CD4-positive, alpha-beta memory T cell (primary cell): Measurements from ENCODE around the gene RFC5. TPM values are rescaled to one million over a fixed set of nuclear protein-coding genes. Genes with fewer than 3 reads are reported as not detected.
"Not testable (repeated sequence)": the region's sequence is repeated elsewhere in the genome, so short reads cannot be mapped to it uniquely, and the experiment has no call there.

Experiments
- CTCF ChIA-PET: fragments of 350-600 bp; sonication (Branson Sonifier 250); formaldehyde crosslinking; loops from one replicate; lab custom pipeline; 2021; ENCODE audit warnings: inconsistent platforms; ENCODE audit not compliant: partially characterized antibody; lab: Charles Lee
- POLR2A ChIA-PET: fragments of 350-600 bp; sonication (Branson Sonifier 250); formaldehyde crosslinking; loops from one replicate; lab custom pipeline; 2021; ENCODE audit not compliant: partially characterized antibody; lab: Charles Lee
- DNase-seq, 5 donors: peaks; one replicate each; pipeline versions ENCODE4 v3.0.0 to v3.0.0-alpha.2; 2020 to 2022; ENCODE audit warnings: mixed read lengths in 1 of 5
- H3K27ac ChIP-seq: one replicate; pipeline ENCODE4 v1.7.0; 2013; ENCODE audit warnings: low read depth, low read length
- H3K27me3 ChIP-seq: 2 replicates; pipeline ENCODE4 v1.7.0; 2013; ENCODE audit warnings: mild to moderate bottlenecking, low read length, moderate library complexity; ENCODE audit not compliant: insufficient read depth
- H3K36me3 ChIP-seq: 2 replicates; pipeline ENCODE4 v1.7.0; 2013; ENCODE audit warnings: mild to moderate bottlenecking, low read length, moderate library complexity; ENCODE audit not compliant: insufficient read depth
- H3K4me1 ChIP-seq: 2 replicates; pipeline ENCODE4 v1.7.0; 2013; ENCODE audit warnings: mild to moderate bottlenecking, low read length, moderate library complexity; ENCODE audit not compliant: insufficient read depth
- H3K4me3 ChIP-seq, 2 donors: one replicate each; pipeline ENCODE4 v1.7.0; 2013; ENCODE audit warnings: low read length in 2 of 2, mild to moderate bottlenecking in 1 of 2
- H3K9me3 ChIP-seq, 2 donors: one replicate each; pipeline ENCODE4 v1.7.0; 2013; ENCODE audit warnings: low read length in 2 of 2, control low read depth in 1 of 2; ENCODE audit not compliant: control insufficient read depth in 1 of 2
- H3K27ac Mint-ChIP-seq, 7 donors: one replicate each; pipeline ENCODE4 v1.8.0; 2020 to 2021; ENCODE audit warnings: mixed read lengths in 7 of 7, mild to moderate bottlenecking in 6 of 7, inconsistent platforms in 3 of 7, moderate library complexity in 3 of 7
- H3K27me3 Mint-ChIP-seq, 2 donors: one replicate each; pipeline ENCODE4 v1.8.0; 2020 to 2021; ENCODE audit warnings: mixed read lengths in 2 of 2
- H3K36me3 Mint-ChIP-seq, 2 donors: one replicate each; pipeline ENCODE4 v1.8.0; 2020 to 2021; ENCODE audit warnings: mixed read lengths in 2 of 2, inconsistent platforms in 1 of 2, mild to moderate bottlenecking in 1 of 2
- H3K4me1 Mint-ChIP-seq, 4 donors: one replicate each; pipeline ENCODE4 v1.8.0; 2020 to 2021; ENCODE audit warnings: mixed read lengths in 4 of 4, mild to moderate bottlenecking in 1 of 4
- H3K4me3 Mint-ChIP-seq, 8 donors: one replicate each; pipeline ENCODE4 v1.8.0; 2020 to 2021; ENCODE audit warnings: mixed read lengths in 8 of 8, mild to moderate bottlenecking in 7 of 8, moderate library complexity in 6 of 8, inconsistent platforms in 3 of 8
- H3K9me3 Mint-ChIP-seq, 8 donors: one replicate each; pipeline ENCODE4 v1.8.0; 2020 to 2021; ENCODE audit warnings: mixed read lengths in 8 of 8, mild to moderate bottlenecking in 5 of 8, inconsistent platforms in 3 of 8, moderate library complexity in 1 of 8
- intact Hi-C: fragments of 100-400 bp; cut with micrococcal nuclease; formaldehyde crosslinking; loops from one replicate; pipeline ENCODE4 v1.15.1; 2023
- polyA plus RNA-seq, 2 donors: library from polyadenylated mRNA; unstranded; fragments of 300-500 nt; fragmentation: Illumina TruSeq; gene quantifications; one replicate each; pipeline ENCODE4 v1.2.3, GENCODE V29; 2021
- total RNA-seq, 2 experiments: library from RNA; stranded (reverse); gene quantifications; one replicate each; pipeline ENCODE4 v1.2.3, GENCODE V29; 2021

RFC5 gene
- total and polyA plus RNA-seq, 4 experiments from 2014 or later, result 13.5 to 17.5 (median 17.2) TPM

- Mint-ChIP-seq H3K4me3 (peak overlapping the region in 5 of 8 donors; percentile 4 to 90 (median 47)), H3K4me1 (peaks cover 12 to 23% (median 17%) of the 10 kb centered on the region in 4 donors), H3K9me3 (peaks cover 0 to 2% (median 0%) of the 10 kb centered on the region in 8 donors), H3K27ac (peak overlapping the region in 4 of 7 donors; percentile 4 to 98 (median 38)), H3K36me3 (peaks cover 11 to 27% of the 10 kb centered on the region in 2 donors), H3K27me3 (peaks cover 0 to 1% of the 10 kb centered on the region in 2 donors)
- H3K27ac ChIP-seq, result no peak overlapping the region
- CTCF ChIA-PET, result no interaction called here
- DNase-seq, result no peak
- peaks cover 15% of the 10 kb centered on the region for H3K4me1 ChIP-seq
- POLR2A ChIA-PET, result no interaction called here
- intact Hi-C loops, result no loop called here
- H3K36me3 ChIP-seq, result peaks cover 12% of the 10 kb centered on the region
- no peaks in the 10 kb centered on the region for H3K9me3 ChIP-seq
- H3K27me3 ChIP-seq, result no peaks in the 10 kb centered on the region
- H3K4me3 ChIP-seq, result no peak overlapping the region
Measured at GRCh38 chr12:118015306-118015705, 1.2 kb upstream of the RFC5 start.

DNA sequence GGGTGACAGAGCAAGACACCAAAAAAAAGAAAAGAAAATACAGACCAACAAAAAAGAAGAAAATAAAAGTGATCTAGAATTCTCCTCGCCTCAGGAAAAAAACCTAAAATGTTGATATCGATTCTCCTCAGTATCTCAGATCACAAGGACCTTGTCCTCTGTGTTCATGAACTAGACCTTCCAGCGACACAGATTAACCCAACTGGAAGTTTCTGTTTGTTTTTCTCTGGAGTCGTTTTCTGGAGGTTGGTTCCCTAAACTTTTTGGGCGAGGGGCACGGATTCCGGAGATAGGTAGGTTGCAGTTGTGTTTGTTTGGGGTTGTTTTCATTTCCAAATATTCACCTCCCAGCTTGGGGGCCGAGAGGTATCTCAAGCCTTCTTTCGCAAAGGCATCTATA lies 559 bp upstream of the RFC5 start:
- H3K9me3 Mint-ChIP-seq, result peaks cover 0 to 2% (median 0%) of the 10 kb centered on the region in 8 donors
- peak overlapping the region in 5 of 7 donors; percentile 27 to 98 (median 89) for H3K27ac Mint-ChIP-seq
- Histone ChIP-seq H3K27me3 (no peaks in the 10 kb centered on the region), H3K4me1 (peaks cover 15% of the 10 kb centered on the region), H3K27ac (no peak overlapping the region), H3K4me3 (peak overlapping the region in 1 of 2 donors; percentile 92), H3K36me3 (peaks cover 17% of the 10 kb centered on the region), H3K9me3 (no peaks in the 10 kb centered on the region)
- no peak for DNase-seq
- H3K4me3 Mint-ChIP-seq, result peak overlapping the region in 7 of 8 donors; percentile 90 to 97 (median 91)
- ChIA-PET POLR2A (interaction anchor here (0.7 to 2.1 kb wide), 4 partner anchors 19 to 361 kb away, joined by 3 to 12 read pairs (median 4); partner anchors contain the start of genes PEBP1, SUDS3 and WSB2), CTCF (interaction anchor here (1.0 to 1.9 kb wide), 6 partner anchors 19 to 360 kb away, joined by 3 to 6 read pairs (median 4); partner anchors contain the start of gene SUDS3)
- H3K4me1 Mint-ChIP-seq, result peaks cover 12 to 23% (median 17%) of the 10 kb centered on the region in 4 donors
- peaks cover 0 to 1% of the 10 kb centered on the region in 2 donors for H3K27me3 Mint-ChIP-seq
- intact Hi-C loops, result loop anchor here (1.0 kb wide), 3 partner anchors 45 to 361 kb away; partner anchors contain the start of genes PEBP1 and WSB2
- H3K36me3 Mint-ChIP-seq, result peaks cover 18 to 33% of the 10 kb centered on the region in 2 donors

DNA sequence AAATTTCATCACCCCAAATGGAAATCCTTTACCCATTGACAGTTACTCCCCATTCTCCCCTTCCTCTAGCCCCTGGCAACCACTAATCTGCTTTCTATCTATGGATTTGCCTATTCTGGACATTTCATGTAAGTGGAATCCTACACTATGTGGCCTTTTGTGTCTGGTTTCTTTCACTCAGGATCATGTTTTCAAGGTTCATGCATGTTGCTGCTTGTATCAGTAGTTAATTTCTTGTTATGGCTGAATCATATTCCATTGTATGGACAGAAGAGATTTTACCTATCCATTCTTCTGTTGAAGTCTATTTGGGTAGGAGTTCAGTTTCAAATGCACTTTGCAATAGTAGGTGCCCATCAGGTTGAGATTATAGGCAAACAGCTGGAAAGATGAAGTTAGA lies 1.4 kb downstream of the RFC5 start:
- H3K27ac Mint-ChIP-seq, result peak overlapping the region in 4 of 7 donors; percentile 36 to 76 (median 60)
- no peak for DNase-seq
- no peak overlapping the region for H3K4me3 ChIP-seq

DNA sequence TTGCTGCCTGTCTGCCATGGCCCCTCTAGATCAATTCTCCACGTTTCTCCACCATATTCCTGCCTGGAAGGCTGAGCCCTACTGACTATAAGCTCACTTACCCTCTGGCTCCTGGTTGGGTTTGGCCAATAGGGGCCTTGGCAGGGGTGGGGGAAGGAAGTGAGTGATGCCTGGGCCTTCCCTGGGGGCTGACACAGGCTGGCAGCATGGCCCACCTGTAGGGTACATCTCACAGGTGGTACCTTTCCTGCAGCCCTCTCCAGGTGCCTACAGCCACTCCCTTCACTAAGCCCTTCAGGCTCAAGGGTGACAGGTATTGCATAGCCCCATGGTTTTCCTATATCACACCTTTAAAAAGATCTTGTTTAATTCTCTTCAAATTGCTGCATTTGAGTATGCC lies 3.5 kb downstream of the RFC5 start:
- H3K4me3 Mint-ChIP-seq, result no peak overlapping the region
- Histone ChIP-seq H3K27ac (no peak overlapping the region), H3K4me1 (peaks cover 15% of the 10 kb centered on the region), H3K4me3 (no peak overlapping the region), H3K36me3 (peaks cover 28% of the 10 kb centered on the region), H3K27me3 (no peaks in the 10 kb centered on the region), H3K9me3 (no peaks in the 10 kb centered on the region)
- H3K9me3 Mint-ChIP-seq, result peaks cover 0 to 2% (median 0%) of the 10 kb centered on the region in 8 donors
- H3K27me3 Mint-ChIP-seq, result peaks cover 0 to 1% of the 10 kb centered on the region in 2 donors
- no peak overlapping the region for H3K27ac Mint-ChIP-seq
- peaks cover 30 to 56% of the 10 kb centered on the region in 2 donors for H3K36me3 Mint-ChIP-seq
- peaks cover 12 to 23% (median 17%) of the 10 kb centered on the region in 4 donors for H3K4me1 Mint-ChIP-seq
- intact Hi-C loops, result no loop called here
- no peak for DNase-seq
- ChIA-PET CTCF (interaction anchor here (1.0 kb wide), 1 partner anchor 356 kb away, joined by 3 read pairs; the partner anchor contains the start of gene SUDS3), POLR2A (no interaction called here)

More for the DNA sequence above, 1.4 kb downstream of the RFC5 start:
- Mint-ChIP-seq H3K9me3 (peaks cover 0 to 2% (median 0%) of the 10 kb centered on the region in 8 donors), H3K4me1 (peaks cover 12 to 23% (median 17%) of the 10 kb centered on the region in 4 donors), H3K27me3 (peaks cover 0 to 1% of the 10 kb centered on the region in 2 donors), H3K4me3 (peak overlapping the region; percentile 71 to 95 (median 90)), H3K36me3 (peaks cover 26 to 46% of the 10 kb centered on the region in 2 donors)
- no peaks in the 10 kb centered on the region for H3K27me3 ChIP-seq
- H3K36me3 ChIP-seq, result peaks cover 24% of the 10 kb centered on the region
- no peaks in the 10 kb centered on the region for H3K9me3 ChIP-seq
- ChIA-PET POLR2A (interaction anchor here (2.1 kb wide), 1 partner anchor 43 kb away, joined by 12 read pairs; the partner anchor contains the start of gene WSB2), CTCF (interaction anchor here (1.3 to 1.9 kb wide), 2 partner anchors 16 to 39 kb away, joined by 4 to 5 read pairs; no protein-coding TSS in a partner anchor)
- peaks cover 15% of the 10 kb centered on the region for H3K4me1 ChIP-seq
- H3K27ac ChIP-seq, result no peak overlapping the region
- intact Hi-C loops, result no loop called here

DNA sequence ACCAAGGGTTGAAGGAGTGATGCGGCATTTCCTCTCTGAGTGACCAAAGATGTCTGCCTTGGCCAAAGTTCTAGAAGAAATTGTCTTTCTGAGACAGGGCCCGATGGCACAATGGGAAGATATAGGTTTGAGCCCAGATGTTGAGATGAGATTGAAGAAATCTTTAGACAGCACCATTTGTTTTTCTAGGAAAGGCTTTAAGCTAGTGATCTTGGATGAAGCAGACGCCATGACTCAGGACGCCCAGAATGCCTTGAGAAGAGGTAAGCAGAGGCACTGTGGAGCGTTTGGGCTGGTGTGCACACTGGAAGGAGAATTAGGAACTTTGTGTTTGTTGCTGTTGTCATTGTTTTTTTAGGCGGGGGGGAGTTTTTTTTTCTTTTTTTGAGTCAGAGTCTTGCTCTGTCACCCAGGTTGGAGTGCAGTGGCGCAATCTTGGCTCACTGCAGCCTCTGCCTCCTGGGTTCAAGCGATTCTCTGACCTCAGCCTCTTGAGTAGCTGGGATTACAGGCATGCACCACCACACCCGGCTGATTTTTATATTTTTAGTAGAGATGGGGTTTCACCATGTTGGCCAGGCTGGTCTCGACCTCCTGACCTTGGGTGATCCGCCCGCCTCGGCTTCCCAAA lies 5.7 kb downstream of the RFC5 start:
- DNase-seq, H3K27ac Mint-ChIP-seq, POLR2A ChIA-PET, H3K27me3 Mint-ChIP-seq, H3K9me3 Mint-ChIP-seq, H3K4me3 Mint-ChIP-seq, H3K27me3 ChIP-seq, H3K27ac ChIP-seq, H3K4me1 ChIP-seq, H3K4me3 ChIP-seq, intact Hi-C loops, H3K9me3 ChIP-seq: not testable (repeated sequence)
- H3K36me3 Mint-ChIP-seq, result peaks cover 35 to 63% of the 10 kb centered on the region in 2 donors
- H3K36me3 ChIP-seq, result peaks cover 36% of the 10 kb centered on the region
- CTCF ChIA-PET, result interaction anchor here (0.6 kb wide), 1 partner anchor 158 kb away, joined by 3 read pairs; no protein-coding TSS in a partner anchor
- H3K4me1 Mint-ChIP-seq, result peaks cover 7 to 11% (median 9%) of the 10 kb centered on the region in 4 donors

DNA sequence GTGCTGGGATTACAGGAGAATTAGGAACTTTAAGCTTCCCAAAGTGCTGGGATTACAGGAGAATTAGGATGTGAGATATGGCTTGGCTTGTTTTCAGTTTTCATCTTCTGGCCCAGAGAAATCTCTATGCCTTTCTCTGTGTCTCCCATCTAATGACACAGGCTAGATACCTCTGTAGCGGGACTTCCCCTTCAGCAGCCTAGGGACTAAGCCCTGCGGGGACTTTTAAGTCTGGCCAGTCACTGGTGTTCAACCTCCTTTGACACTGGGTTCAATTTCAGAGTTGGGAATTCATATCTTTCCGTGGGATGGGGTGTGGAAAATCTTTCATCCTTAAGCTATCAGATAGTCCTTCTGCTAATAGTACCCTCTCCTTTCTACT lies 6.2 kb downstream of the RFC5 start:
- H3K27me3 ChIP-seq, result no peaks in the 10 kb centered on the region
- no peak overlapping the region for H3K27ac ChIP-seq
- ChIA-PET POLR2A (no interaction called here), CTCF (interaction anchor here (0.6 kb wide), 1 partner anchor 157 kb away, joined by 3 read pairs; no protein-coding TSS in a partner anchor)
- DNase-seq, result no peak
- peaks cover 36% of the 10 kb centered on the region for H3K36me3 ChIP-seq
- intact Hi-C loops, result no loop called here
- H3K27ac Mint-ChIP-seq, result peak overlapping the region in 2 of 7 donors; percentile 10 to 53
- H3K9me3 Mint-ChIP-seq, result no peaks in the 10 kb centered on the region
- no peak overlapping the region for H3K4me3 ChIP-seq
- H3K4me1 Mint-ChIP-seq, result peaks cover 5 to 6% (median 5%) of the 10 kb centered on the region in 4 donors
- H3K9me3 ChIP-seq, result no peaks in the 10 kb centered on the region
- H3K4me3 Mint-ChIP-seq, result no peak overlapping the region
- peaks cover 35 to 63% of the 10 kb centered on the region in 2 donors for H3K36me3 Mint-ChIP-seq
- no peaks in the 10 kb centered on the region for H3K4me1 ChIP-seq
- no peaks in the 10 kb centered on the region for H3K27me3 Mint-ChIP-seq

DNA sequence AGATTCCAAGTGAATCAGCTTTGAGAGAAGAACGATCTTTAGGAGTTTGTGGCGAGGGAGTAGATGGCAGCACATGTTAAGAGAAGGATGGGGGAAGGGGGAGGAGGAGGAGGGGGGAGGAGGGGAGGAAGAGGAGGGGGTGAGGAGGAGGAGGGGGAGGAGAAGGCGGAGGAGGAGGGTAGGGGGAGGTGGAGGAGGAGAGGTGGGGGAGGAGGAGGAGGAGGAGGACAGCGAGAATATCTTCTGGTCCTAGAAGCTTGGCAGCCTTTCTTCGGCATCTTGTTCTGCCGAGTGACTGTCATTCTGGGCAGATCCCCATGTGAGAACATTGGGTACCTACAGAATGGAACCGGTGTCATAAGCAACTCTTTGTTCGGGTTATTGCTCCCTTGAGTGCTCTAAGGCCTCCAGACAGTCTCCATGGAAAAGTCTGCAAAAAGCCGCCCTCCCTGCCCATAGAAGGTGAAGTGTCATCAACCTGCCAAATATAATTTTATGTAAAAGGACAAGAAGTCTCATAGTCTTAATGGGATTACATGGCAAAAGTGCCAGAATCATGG lies 6.9 kb downstream of the RFC5 start:
- Histone ChIP-seq H3K9me3 (no peaks in the 10 kb centered on the region), H3K27ac (no peak overlapping the region), H3K4me1 (no peaks in the 10 kb centered on the region), H3K36me3 (peaks cover 36% of the 10 kb centered on the region), H3K4me3 (no peak overlapping the region), H3K27me3 (no peaks in the 10 kb centered on the region)
- H3K9me3 Mint-ChIP-seq, result no peaks in the 10 kb centered on the region
- CTCF ChIA-PET, result no interaction called here
- no peaks in the 10 kb centered on the region for H3K27me3 Mint-ChIP-seq
- no peaks in the 10 kb centered on the region for H3K4me1 Mint-ChIP-seq
- DNase-seq, result no peak
- H3K27ac Mint-ChIP-seq, result peak overlapping the region in 4 of 7 donors; percentile 15 to 84 (median 38)
- POLR2A ChIA-PET, result no interaction called here
- H3K4me3 Mint-ChIP-seq, result no peak overlapping the region
- peaks cover 35 to 66% of the 10 kb centered on the region in 2 donors for H3K36me3 Mint-ChIP-seq
- intact Hi-C loops, result no loop called here
